GM19193 (cell line): ENCODE measurements around the gene FGF22.

Experiments used
- POLR2A ChIP-seq: IDR thresholded peaks from 4 replicates; pipeline ENCODE4 v1.6.1; 2011; ENCODE audit not compliant: insufficient read depth, insufficient read length; ENCODE audit errors: extremely low read depth

The FGF22 gene

DNA sequence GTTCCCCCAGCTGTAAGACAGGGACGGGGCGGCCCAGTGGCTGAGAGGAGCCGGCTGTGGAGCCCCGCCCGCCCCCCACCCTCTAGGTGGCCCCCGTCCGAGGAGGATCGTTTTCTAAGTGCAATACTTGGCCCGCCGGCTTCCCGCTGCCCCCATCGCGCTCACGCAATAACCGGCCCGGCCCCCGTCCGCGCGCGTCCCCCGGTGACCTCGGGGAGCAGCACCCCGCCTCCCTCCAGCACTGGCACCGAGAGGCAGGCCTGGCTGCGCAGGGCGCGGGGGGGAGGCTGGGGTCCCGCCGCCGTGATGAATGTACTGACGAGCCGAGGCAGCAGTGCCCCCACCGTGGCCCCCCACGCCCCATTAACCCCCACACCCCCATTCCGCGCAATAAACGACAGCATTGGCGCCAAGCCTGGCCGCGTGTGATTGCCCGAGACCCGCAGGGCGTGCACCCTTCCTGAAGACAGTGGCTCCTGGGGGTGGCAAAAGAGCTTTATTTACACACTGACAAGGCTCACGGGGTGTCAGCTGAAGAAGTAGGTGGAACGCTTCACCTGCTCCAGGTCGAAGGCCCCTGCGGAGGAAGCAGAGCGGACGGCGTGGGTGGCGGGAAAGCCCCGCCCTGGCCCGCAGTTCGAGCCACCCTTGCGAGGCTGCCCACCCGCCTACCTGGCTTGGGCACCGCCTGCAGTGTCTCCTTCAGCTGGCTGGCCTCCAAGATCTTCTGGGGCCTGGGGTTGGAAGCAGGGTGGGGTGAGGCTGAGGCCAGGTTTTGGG is 22.7 kb upstream of the FGF22 start:
- no peak for TF ChIP-seq POLR2A

DNA sequence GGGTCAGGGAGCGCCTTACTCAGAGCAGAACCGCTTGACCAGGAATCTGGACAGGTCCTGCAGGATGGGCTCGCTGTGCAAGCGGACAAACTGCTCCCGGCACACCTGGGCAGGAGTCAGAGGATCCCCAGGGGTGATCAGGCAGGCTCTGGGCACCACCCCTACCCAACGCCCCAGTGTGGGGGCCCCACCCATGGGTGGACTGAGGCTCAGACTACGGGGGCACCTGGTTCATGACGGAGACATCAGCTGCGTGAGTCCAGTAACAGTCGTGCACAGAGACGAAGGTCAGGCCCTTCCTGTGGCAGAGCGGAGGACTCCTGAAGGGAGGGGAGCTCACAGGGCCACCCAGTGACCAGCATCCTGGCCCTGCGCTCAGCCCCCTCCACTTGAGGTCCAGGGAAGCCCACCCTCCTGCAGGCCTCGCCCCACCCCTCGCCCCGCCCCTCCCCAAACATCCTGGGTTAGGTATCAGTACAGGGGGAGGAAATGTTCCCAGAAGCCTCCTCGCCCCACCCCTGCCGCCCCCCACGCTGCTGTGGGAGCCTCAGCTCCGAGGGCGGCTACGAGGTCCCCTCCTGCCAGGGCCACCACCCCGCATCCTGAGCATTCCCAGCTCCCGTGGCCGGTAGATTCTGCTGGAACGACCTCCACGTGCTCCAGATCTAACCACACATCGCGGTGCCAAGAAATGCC is 22.0 kb upstream of the FGF22 start:
- no peak for TF ChIP-seq POLR2A

DNA sequence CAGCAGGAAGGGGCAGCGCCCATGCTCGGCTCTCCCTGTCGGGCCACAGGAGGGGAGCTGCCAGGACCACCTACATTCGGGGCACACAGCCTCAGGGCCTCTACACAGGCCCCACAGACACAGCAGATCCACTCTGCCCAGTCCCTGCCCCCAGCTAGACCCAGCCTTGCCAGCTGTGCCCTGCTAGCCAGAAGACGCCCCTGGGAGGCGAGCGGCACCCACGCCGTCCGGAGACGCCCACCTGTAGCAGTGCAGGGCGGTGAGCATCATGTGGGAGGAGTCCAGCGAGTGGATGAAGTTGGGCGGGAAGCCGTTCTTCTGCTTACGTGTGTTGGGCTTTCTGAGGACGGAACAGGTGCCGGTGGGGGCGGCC is 21.4 kb upstream of the FGF22 start:
- TF ChIP-seq POLR2A, result no peak

DNA sequence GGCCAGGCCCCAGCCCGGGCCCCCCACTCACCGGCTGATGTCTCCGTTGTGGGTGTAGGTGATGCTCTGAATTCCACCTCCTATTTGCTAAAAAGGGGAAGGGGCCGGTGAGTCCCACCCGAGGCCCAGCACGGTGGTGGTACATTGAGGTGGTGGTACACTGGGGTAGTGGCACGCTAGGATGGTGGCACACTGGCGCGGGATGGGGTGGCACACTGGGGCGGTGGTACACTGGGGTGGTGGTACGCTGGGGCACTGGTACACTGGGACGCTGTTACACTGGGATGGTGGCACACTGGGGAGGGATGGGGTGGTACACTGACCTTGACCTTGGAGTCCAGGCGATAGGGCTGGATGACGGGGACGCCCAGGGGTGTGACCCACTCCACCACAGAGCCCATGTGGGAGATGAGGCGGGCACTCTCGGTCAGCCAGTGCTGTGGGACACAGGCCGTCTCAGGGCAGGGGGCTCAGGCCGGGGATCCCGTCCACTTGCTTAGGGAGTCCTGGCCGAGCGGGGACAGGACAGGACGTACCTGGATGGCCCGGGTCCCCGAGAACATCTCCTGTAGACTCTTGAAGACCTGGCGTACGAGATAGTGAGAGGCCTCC is 20.9 kb upstream of the FGF22 start:
- no peak for TF ChIP-seq POLR2A

DNA sequence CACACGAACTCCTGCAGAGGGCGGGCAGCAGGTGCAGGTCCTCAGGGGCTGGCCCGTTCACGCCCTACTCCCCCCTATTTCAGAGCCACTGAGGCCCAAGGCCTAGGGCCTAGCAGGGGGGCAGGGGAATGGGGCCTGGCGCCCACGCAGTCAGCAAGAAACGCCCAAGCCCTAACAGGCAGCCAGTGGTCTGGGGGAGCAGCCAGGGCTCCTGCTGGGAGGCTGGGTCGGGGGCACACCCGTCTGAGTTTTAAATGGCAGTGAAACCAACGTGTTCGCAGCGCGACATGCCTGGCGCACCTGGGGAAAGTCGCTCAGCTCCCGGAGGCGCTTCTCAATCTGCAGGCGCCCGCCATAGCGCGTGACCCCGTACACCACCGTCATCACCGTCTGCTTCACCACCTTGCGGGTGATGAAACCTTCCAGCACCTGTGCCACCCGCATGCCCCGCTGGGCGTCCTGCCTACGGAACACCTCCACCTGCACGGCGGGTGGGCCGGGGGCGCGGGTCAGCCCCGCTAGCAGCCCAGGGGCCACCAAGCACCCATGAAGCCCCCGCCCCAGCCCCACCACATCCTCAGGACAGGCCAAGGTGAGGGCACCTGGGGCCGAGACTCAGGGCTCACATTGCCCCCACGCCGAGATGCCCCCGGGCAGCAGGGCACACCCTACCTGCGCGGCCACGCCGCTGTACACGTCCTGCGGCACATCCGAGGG is 20.2 kb upstream of the FGF22 start:
- no peak for TF ChIP-seq POLR2A

DNA sequence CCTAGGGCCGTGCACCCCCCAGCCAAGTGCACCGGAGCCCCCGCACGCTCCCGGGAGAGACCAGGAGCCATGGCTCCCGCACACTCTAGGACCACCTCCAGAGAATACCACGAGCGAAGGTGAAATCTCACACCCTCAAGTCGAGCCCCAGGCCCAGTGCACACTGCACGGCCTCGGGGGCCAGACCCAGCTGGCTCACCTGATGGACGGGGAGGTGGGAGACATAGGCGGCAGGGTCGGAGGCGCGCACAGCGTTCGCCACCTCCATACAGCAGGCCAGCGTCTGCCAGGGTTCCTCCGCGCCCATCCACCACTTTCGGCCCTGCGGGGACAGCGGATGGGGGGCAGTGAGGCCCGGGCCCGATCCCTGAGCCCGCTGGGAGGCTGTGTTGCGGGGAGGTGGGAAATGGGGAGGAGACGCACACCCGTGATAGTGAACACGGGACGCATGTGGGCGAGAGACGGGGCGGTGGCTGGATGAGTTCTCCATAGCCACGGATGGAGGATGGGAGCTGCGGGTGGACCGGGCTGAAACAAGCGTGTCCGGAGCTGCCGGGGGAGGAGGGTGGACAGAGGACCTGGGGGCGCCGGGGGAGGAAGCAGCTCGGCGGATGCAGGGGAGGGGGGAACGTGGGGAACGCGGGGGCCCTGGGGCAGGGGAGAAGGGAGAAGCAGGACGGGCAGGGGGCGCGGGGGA is 19.4 kb upstream of the FGF22 start:
- no peak for TF ChIP-seq POLR2A

DNA sequence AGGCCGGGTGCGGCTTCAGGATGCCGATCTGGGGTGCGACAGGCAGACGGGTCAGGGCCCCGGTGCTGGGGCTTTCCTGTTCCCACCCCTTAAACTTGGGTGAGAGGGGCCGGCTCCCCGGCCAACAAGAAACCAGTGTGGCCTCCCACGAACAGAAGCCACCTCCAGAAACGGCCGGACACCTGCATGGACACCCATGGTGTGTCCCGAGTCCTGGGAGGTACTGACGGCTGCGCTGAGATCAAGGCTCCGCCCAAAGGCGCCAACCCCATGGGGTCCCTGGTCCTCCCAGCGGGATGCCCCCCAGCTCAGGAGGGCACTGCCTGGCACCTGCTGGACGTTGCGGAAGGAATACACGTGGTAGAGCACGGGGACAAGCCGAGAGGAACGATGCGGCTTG is 17.9 kb upstream of the FGF22 start:
- TF ChIP-seq POLR2A, result no peak

DNA sequence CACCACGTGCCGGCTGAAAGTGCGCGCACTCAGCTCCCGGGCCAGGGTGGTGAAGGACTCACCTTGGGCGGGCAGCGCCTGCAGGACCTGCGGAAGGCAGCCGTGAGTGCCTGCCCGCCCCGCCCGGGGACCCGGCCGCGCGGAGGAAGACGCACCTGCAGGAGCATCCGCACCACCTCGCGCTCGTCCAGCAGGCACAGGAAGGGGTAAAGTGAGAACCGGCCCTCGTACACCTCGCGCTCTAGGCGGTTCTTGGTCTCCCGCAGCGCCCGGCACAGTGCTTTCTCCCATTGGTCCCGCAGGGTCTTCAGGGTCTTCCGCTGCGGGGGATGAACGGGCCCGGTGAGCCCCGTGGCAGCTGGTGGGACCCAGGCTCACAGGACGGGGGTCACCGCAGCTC is 17.0 kb upstream of the FGF22 start:
- TF ChIP-seq POLR2A, result no peak

DNA sequence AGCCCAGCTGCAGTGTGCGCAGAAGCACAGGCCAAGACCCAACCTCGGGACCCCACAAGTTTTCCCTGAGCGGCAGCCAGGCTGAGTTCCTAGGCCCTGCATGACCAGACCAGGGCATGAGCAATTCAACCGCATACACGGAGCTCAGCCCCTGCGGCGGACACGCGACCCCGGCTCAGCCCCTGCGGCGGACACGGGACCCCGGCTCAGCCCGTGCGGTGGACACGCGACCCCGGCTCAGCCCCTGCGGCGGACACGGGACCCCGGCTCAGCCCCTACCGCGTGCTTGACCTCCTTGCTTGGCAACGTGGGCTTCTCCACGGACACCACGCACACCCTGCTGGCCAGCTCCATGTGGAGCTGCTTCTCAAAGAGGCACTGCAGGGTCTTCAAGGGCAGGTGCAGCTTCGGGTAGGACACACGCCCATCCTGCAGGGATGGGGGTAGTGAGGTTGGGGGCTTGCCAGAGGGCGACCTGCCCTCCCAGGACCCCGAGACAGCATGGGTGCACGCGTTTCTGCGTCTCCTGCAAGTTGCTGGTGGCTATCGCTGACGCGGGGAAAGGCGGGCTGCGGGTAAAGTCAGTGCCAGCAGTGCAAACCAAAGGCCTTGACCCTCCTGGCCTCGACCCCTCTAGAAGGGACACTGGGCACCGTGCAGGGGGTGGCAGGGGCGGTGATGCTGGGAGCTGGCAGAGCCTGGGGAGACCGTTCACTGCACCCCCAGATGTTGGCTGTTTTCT is 16.3 kb upstream of the FGF22 start:
- TF ChIP-seq POLR2A, result no peak

DNA sequence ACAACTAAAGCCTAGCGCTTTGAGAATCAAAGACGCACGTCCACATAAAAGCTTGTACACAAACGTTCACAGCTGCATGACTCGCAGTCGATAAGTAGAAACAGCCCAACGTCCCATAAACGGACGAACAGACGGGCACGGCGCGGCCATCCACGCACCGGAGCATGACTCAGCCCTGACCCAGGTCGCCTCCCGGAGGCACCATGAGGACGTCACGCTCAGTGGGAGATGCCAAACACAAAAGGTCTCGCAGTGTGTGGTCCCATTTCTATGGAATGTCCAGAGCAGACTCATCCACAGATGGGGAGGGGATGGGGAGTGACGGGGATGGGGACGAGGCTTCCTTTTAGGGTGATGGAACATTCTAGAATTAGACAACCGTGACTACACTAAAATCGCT is 15.7 kb upstream of the FGF22 start:
- TF ChIP-seq POLR2A, result no peak

DNA sequence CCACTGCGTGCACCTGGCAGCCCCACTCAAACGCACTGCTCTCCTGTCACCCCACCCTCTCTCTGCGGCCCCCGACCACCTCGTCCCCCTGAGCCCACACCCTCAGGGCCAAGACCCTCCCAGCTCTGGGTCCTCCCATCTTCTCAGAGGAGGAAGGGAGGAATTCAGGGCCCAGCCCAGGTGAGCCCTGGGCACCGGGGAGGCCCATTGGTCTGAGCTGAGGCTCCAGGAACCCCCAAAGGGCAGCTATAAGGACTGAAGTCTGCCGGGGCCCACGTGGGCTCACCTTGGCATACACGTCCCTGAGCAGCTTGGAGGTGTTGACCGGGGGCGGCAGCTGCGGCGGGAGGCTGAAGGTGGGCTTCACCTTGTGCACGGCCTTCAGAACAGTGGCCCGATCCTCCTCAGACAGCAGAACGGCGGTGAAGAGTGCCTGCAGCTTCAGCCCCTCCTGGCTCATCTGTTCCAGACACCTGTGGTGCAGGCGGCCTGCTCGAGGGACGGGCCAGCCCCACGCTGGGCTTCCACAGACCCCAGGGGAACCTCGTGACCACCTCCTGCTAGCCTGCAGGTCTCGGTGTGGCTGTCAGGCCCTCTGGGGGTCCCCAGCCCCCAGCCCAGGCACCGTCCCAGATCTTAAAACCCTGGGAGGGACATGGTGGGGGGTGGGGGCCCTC is 15.1 kb upstream of the FGF22 start:
- TF ChIP-seq POLR2A, result no peak

DNA sequence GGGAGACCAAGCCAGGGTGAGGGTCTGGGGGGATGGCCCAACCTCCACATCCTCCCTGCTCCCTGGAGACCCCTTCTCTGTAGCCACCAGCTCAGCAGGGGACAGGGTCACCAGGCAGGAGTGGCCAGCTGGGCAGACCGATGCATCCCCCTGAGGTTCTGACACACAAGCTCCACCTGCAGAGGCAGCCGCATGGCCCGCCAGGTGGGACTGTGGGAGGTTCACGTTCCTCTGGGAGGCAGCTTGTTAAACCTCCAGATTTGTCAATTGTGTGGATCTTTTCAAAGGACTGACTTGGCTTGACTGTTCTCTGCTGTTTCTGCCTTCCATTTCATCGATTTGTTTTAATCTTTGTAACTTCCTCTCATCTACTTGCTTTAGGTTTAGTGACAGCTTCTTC is 14.4 kb upstream of the FGF22 start:
- no peak for TF ChIP-seq POLR2A

DNA sequence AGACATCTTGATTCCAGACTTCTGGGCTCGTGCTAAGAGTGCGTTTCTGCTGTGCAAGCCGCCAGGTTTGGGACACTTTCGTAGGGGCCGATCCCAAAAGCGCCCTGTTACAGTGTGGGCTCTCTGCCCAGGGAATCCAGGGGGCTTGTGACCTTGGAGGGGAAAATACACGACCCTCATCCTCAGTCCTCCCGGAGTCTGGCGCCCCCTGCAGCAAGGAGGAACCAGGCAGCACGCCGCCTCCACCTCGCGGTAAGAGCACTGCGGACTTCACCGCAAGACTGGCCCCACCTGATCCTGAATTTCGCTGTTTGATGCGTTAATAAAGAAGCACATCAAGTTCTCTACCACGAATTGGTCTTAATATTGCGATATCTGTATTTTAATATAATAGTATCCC is 11.5 kb upstream of the FGF22 start:
- no peak for TF ChIP-seq POLR2A
